Neuronal stem cell (in vitro differentiated cells): Measurements from ENCODE around the gene CYP4B1. TPM values are rescaled to one million over a fixed set of nuclear protein-coding genes. Genes with fewer than 3 reads are reported as not detected.

Experiments used
- DNase-seq: peaks from one replicate; pipeline ENCODE4 v3.0.0-alpha.2; 2013; ENCODE audit warnings: low spot score
- H2AFZ ChIP-seq: one replicate; pipeline ENCODE4 v1.6.1; 2013; ENCODE audit warnings: mild to moderate bottlenecking, low read length, inconsistent platforms
- H2AK5ac ChIP-seq: 2 replicates; pipeline ENCODE4 v1.6.1; 2013; ENCODE audit warnings: low read depth, mild to moderate bottlenecking, inconsistent platforms, low read length, moderate library complexity, mixed read lengths
- H2BK120ac ChIP-seq: 2 replicates; pipeline ENCODE4 v1.6.1; 2013; ENCODE audit warnings: low read depth, mild to moderate bottlenecking, inconsistent platforms, low read length, moderate library complexity, mixed read lengths
- H2BK12ac ChIP-seq: one replicate; pipeline ENCODE4 v1.6.1; 2013; ENCODE audit warnings: low read length, inconsistent platforms
- H2BK15ac ChIP-seq: 2 replicates; pipeline ENCODE4 v1.6.1; 2013; ENCODE audit warnings: mild to moderate bottlenecking, low read length, inconsistent platforms, mixed read lengths
- H2BK5ac ChIP-seq: one replicate; pipeline ENCODE4 v1.6.1; 2013; ENCODE audit warnings: inconsistent platforms, mild to moderate bottlenecking, low read length, moderate library complexity
- H3K14ac ChIP-seq: one replicate; pipeline ENCODE4 v1.6.1; 2013; ENCODE audit warnings: low read length, inconsistent platforms
- H3K18ac ChIP-seq: 2 replicates; pipeline ENCODE4 v1.6.1; 2013; ENCODE audit warnings: low read length, inconsistent platforms
- H3K23ac ChIP-seq: 2 replicates; pipeline ENCODE4 v1.6.1; 2013; ENCODE audit warnings: low read depth, mild to moderate bottlenecking, mixed read lengths, low read length, inconsistent platforms; ENCODE audit not compliant: poor library complexity
- H3K27ac ChIP-seq: replicated peaks from 3 replicates; pipeline ENCODE4 v1.5.1; 2013; ENCODE audit warnings: low read length, inconsistent platforms
- H3K27me3 ChIP-seq, 3 experiments: 2 replicates each; pipeline ENCODE4 v1.6.1; 2013; ENCODE audit warnings: low read length in 3 of 3, mild to moderate bottlenecking in 2 of 3, inconsistent platforms in 1 of 3, low read depth in 1 of 3, mixed read lengths in 1 of 3, moderate library complexity in 1 of 3; ENCODE audit not compliant: control insufficient read depth in 3 of 3, insufficient read depth in 3 of 3
- H3K36me3 ChIP-seq, 2 donors: replicated peaks in 1 of 2; 2 replicates each; pipeline ENCODE4 v1.6.1; 2013; ENCODE audit warnings: low read length in 2 of 2; ENCODE audit not compliant: control insufficient read depth in 2 of 2, insufficient read depth in 2 of 2
- H3K4ac ChIP-seq: 2 replicates; pipeline ENCODE4 v1.6.1; 2013; ENCODE audit warnings: inconsistent platforms, mild to moderate bottlenecking, low read length, moderate library complexity
- H3K4me1 ChIP-seq, 2 donors: 1 replicate in 1 of 2; 2 replicates in 1 of 2; pipeline ENCODE4 v1.6.1; 2013; ENCODE audit warnings: low read length in 2 of 2, low read depth in 1 of 2; ENCODE audit not compliant: control insufficient read depth in 2 of 2, insufficient read depth in 1 of 2
- H3K4me2 ChIP-seq: one replicate; pipeline ENCODE4 v1.6.1; 2013; ENCODE audit warnings: mild to moderate bottlenecking, low read length, inconsistent platforms; ENCODE audit not compliant: insufficient read depth, poor library complexity, severe bottlenecking
- H3K4me3 ChIP-seq, 2 donors: 2 replicates each; pipeline ENCODE4 v1.5.1; 2013; ENCODE audit warnings: low read length in 2 of 2, mild to moderate bottlenecking in 2 of 2, inconsistent platforms in 1 of 2, moderate library complexity in 1 of 2
- H3K79me1 ChIP-seq: one replicate; pipeline ENCODE4 v1.6.1; 2013; ENCODE audit warnings: low read depth, mild to moderate bottlenecking, inconsistent platforms, low read length, moderate library complexity
- H3K9ac ChIP-seq: one replicate; pipeline ENCODE4 v1.6.1; 2013; ENCODE audit warnings: mild to moderate bottlenecking, low read depth, low read length, inconsistent platforms; ENCODE audit not compliant: poor library complexity
- H3K9me3 ChIP-seq, 2 donors: replicated peaks in 1 of 2; 2 replicates each; pipeline versions ENCODE3 to v1.6.1; 2013; ENCODE audit warnings: low read length in 2 of 2, mild to moderate bottlenecking in 2 of 2, inconsistent platforms in 1 of 2, low read depth in 1 of 2, mixed read lengths in 1 of 2, moderate library complexity in 1 of 2; ENCODE audit not compliant: control insufficient read depth in 2 of 2, insufficient read depth in 1 of 2
- H4K8ac ChIP-seq: one replicate; pipeline ENCODE4 v1.6.1; 2013; ENCODE audit warnings: low read depth, mild to moderate bottlenecking, inconsistent platforms, low read length, moderate library complexity
- H4K91ac ChIP-seq: one replicate; pipeline ENCODE4 v1.6.1; 2013; ENCODE audit warnings: low read length, low read depth, mild to moderate bottlenecking, inconsistent platforms; ENCODE audit not compliant: poor library complexity
- WGBS, 2 donors: extraction: QIAGEN DNeasy Blood & Tissue Kit; methylation state at CpG; one replicate each; pipeline ENCODE4 v1.1.7; 2013; ENCODE audit warnings: missing lambda C conversion rate in 2 of 2, mixed read lengths in 1 of 2; ENCODE audit not compliant: insufficient read length in 2 of 2, insufficient replicate concordance in 1 of 2; ENCODE audit errors: extremely low coverage in 2 of 2; 5-methylcytosine and 5-hydroxymethylcytosine counted together
- polyA plus RNA-seq, 2 experiments: library from polyadenylated mRNA; stranded (reverse); fragments of 200-250 nt; gene quantifications; one replicate each; pipeline ENCODE4 v1.2.3, GENCODE V29; 2013

The CYP4B1 gene
- not detected for polyA plus RNA-seq (2013, experiment 1 of 2)
- polyA plus RNA-seq (2013, experiment 2 of 2): not detected

DNA sequence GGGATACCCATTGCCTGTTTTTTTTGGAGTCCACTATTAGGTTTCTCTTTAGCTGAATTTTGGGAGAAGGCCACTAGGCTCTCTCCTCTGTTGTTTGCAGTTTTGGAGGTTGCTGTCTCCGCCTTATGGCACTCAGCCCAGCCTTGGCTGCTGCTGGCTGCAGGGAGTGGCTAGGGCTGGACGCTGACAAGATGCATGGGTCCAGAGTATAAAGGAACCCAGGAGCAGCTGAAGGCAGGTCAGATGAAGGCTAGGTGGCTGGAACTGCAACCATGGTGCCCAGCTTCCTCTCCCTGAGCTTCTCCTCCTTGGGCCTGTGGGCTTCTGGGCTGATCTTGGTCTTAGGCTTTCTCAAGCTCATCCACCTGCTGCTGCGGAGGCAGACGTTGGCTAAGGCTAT is at the start of gene CYP4B1:
CYP4B1 (plus strand) TSS at position 237 of the 400 bp plus-strand sequence; CDS start at position 273, 36 bp downstream.
- no peak within 1 kb of the TSS for H3K4ac ChIP-seq
- no peaks in the 10 kb centered on the region for H3K9me3 ChIP-seq
- no peak within 1 kb of the TSS for H3K4me3 ChIP-seq
- no CpG with 5 or more reads among the region's 4 CpGs for WGBS, 2 donors
- no peaks in the 10 kb centered on the region for H3K4me1 ChIP-seq
- H2BK120ac ChIP-seq: no peak within 1 kb of the TSS
- H2AK5ac ChIP-seq: no peak within 1 kb of the TSS
- H2AFZ ChIP-seq: no peak within 1 kb of the TSS
- H3K36me3 ChIP-seq: no peaks in the 10 kb centered on the region
- no peak within 1 kb of the TSS for H3K4me2 ChIP-seq
- H3K27me3 ChIP-seq: no peaks in the 10 kb centered on the region
- H3K18ac ChIP-seq: no peak within 1 kb of the TSS
- DNase-seq: no peak
- no peak within 1 kb of the TSS for H4K91ac ChIP-seq
- no peak within 1 kb of the TSS for H3K23ac ChIP-seq
- H3K27ac ChIP-seq: no peak within 1 kb of the TSS
- no peak within 1 kb of the TSS for H2BK15ac ChIP-seq
- H3K79me1 ChIP-seq: no peaks in the 10 kb centered on the region
- no peak within 1 kb of the TSS for H4K8ac ChIP-seq
- no peak within 1 kb of the TSS for H3K14ac ChIP-seq
- no peak within 1 kb of the TSS for H2BK5ac ChIP-seq
- H2BK12ac ChIP-seq: no peak within 1 kb of the TSS
- H3K9ac ChIP-seq: no peak within 1 kb of the TSS

DNA sequence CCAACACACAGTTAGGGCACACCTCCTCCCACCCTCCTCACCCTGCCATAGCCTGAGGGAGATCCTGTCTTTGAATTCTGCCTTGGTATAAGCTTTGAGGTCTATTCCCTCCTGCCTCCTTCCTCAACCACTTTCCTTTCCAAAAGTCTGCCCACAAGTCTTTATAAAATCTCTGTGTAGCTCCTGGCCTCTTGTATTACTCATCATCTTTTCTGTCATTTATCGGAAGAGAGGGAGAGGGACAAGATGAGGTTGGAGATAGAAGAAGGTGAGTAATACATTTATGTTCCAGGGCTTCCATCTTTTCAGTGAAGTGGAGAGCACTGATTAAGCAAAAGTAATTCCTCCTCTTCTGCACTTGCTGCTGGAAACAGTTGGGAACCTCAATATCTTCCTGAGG is 49.4 kb upstream of the CYP4B1 start:
- no peak overlapping the region for H2BK5ac ChIP-seq
- H2AFZ ChIP-seq: no peak overlapping the region
- no peak overlapping the region for H4K91ac ChIP-seq
- no peaks in the 10 kb centered on the region for H3K79me1 ChIP-seq
- DNase-seq: no peak
- WGBS, 2 donors: no CpG with 5 or more reads among the region's 1 CpG
- no peak overlapping the region for H3K27ac ChIP-seq
- no peak overlapping the region for H2BK12ac ChIP-seq
- no peaks in the 10 kb centered on the region for H3K36me3 ChIP-seq
- H3K4me3 ChIP-seq: no peak overlapping the region
- no peak overlapping the region for H3K4me2 ChIP-seq
- H3K9ac ChIP-seq: no peak overlapping the region
- no peak overlapping the region for H2BK15ac ChIP-seq
- no peaks in the 10 kb centered on the region for H3K9me3 ChIP-seq
- H3K18ac ChIP-seq: no peak overlapping the region
- no peak overlapping the region for H3K14ac ChIP-seq
- no peak overlapping the region for H3K4ac ChIP-seq
- H3K27me3 ChIP-seq: peaks cover 0 to 20% (median 0%) of the 10 kb centered on the region in 3 experiments
- no peak overlapping the region for H3K23ac ChIP-seq
- peaks cover 0 to 1% of the 10 kb centered on the region in 2 donors for H3K4me1 ChIP-seq
- no peak overlapping the region for H2AK5ac ChIP-seq
- no peak overlapping the region for H4K8ac ChIP-seq
- H2BK120ac ChIP-seq: no peak overlapping the region

DNA sequence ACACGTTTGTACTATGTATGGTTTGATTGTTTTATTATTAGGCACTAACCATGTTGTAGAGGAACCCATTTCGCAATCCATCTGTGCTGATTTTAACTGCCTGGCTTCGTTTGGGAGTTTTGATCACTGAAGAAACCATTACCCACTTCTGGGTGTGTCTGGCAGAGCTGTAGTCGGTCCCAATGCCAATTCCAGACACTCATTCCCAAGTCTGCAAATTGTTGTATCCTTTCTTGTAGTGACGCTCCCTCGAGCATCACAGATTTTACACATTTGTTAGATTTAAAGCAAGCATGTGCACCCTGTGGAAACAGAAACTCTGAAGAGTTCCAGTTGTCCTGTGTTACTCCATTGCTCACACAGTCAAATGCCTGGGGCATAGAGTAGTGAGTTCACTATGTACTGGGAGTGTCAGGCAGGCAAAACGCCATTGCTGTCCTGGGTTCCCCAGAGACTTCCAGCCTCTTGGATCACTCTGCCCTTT is 48.9 kb upstream of the CYP4B1 start:
- Histone ChIP-seq H3K4ac (no peak overlapping the region), H3K14ac (no peak overlapping the region), H3K18ac (no peak overlapping the region), H3K79me1 (no peaks in the 10 kb centered on the region), H2BK5ac (no peak overlapping the region), H3K4me1 (peaks cover 0 to 3% of the 10 kb centered on the region in 2 donors), H2BK12ac (no peak overlapping the region), H3K27me3 (peaks cover 0 to 20% (median 0%) of the 10 kb centered on the region in 3 experiments), H3K27ac (no peak overlapping the region), H3K23ac (no peak overlapping the region), H2BK15ac (no peak overlapping the region), H3K36me3 (no peaks in the 10 kb centered on the region), H3K4me3 (no peak overlapping the region), H3K4me2 (no peak overlapping the region), H2BK120ac (no peak overlapping the region), H4K91ac (no peak overlapping the region), H3K9me3 (no peaks in the 10 kb centered on the region), H2AK5ac (no peak overlapping the region), H2AFZ (no peak overlapping the region), H3K9ac (no peak overlapping the region), H4K8ac (no peak overlapping the region)
- no CpG with 5 or more reads among the region's 7 CpGs for WGBS, 2 donors
- no peak for DNase-seq

DNA sequence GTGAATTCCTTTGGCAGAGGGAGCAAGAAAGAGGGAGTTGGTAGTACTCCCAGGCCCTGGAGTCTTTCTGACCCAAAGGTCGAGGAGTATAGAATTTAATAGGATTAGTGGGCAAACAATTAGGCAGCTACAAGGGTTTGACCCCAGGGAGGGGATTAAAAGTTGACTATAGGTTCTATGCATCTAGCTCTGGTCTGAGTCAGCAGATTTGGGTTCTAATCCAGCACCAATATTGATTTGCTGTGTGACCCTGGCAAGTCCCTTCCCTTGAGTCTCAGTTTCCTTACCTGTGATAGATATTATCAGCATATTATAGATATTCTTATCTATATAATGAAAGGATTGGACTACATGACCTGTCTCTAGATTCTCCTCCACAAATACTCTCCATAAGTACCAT is 44.9 kb upstream of the CYP4B1 start:
- Histone ChIP-seq H2AK5ac (no peak overlapping the region), H2BK120ac (no peak overlapping the region), H3K14ac (no peak overlapping the region), H2BK15ac (no peak overlapping the region), H3K27me3 (peaks cover 0 to 17% (median 0%) of the 10 kb centered on the region in 3 experiments), H3K4me2 (no peak overlapping the region), H4K91ac (no peak overlapping the region), H3K79me1 (no peaks in the 10 kb centered on the region), H2BK12ac (no peak overlapping the region), H3K23ac (no peak overlapping the region), H3K36me3 (no peaks in the 10 kb centered on the region), H4K8ac (no peak overlapping the region), H3K27ac (no peak overlapping the region), H2BK5ac (no peak overlapping the region), H3K4me3 (no peak overlapping the region), H3K9me3 (no peaks in the 10 kb centered on the region), H2AFZ (no peak overlapping the region), H3K4ac (no peak overlapping the region), H3K18ac (no peak overlapping the region), H3K4me1 (peaks cover 7 to 18% of the 10 kb centered on the region in 2 donors), H3K9ac (no peak overlapping the region)
- WGBS, 2 donors: no CpG with 5 or more reads among the region's 1 CpG
- no peak for DNase-seq
